HG03575 (cell line): ENCODE measurements around the gene CTLA4.

Experiments used
- ATAC-seq: cut with Tn5 transposase; IDR thresholded peaks from one replicate; pipeline ENCODE4 v1.9.1; 2021; ENCODE audit not compliant: unreplicated experiment, insufficient number of reproducible peaks, low FRiP score; ENCODE audit errors: extremely low read depth

CTLA4 gene

GRCh38 chr2:203867561-203868200 lies at the start of gene CTLA4:
Gene CTLA4, plus strand, starts transcription at chr2:203867771. Its CDS starts 172 bp downstream, at chr2:203867943.
- ATAC-seq: no peak

DNA sequence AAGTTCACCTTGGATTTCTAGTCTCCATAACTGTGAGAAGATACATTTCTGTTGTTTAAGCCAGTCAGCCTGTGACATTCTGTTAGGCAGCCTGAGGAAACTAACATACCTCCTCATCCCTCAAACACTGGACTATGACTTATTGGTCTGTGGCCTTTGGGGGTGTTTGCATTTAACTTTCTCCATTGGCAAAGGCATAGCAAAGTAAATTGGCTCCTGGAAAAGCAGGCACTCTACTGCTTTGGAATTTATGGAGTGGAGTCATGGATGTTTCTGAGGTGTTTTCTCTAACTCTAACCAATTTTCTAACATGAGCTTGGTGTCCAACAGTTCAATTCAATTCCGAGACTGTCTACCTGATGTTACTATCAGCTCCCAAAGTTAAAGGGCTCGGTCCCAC lies 48.9 kb upstream of the CTLA4 start:
- ATAC-seq: no peak

DNA sequence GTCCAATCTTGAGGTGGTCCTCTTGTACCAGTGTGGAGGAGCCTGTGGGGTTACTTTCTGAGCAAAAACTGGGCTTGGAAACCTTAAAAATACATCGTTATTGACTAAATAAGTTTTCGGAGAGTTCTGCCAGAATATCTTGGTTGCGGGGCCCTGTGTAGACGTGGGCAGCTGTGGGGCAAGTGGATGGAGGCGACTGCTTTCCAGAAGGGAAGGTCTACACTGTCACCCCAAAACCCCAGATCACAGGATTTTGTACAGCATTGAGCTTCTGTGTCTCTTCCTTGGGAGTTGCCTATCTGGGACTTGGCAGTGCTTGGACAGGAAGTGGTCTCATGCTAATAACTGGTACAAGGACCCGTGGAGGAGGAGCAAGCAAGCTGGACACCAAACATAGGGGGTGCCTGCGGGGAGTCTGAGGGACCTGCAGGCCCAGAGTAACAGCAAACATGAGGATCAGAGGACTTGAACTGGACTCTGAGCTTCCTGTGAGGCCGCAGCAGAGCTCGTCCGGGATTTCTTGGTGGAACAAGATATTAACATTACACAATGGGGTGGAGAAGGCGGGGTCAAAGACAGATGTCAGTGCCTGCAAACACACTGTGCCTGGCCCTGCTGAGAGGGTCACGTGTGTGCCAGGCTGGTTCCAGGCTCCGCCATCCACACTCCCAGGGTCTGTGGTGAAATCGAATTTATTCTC lies 48.0 kb upstream of the CTLA4 start:
- ATAC-seq: no peak

GRCh38 chr2:203820969-203821368 lies 46.6 kb upstream of the CTLA4 start:
- peak; percentile 71 for ATAC-seq

- ATAC-seq: no peak
These were observed 45.3 kb upstream of the CTLA4 start for GRCh38 chr2:203822240-203822639.

DNA sequence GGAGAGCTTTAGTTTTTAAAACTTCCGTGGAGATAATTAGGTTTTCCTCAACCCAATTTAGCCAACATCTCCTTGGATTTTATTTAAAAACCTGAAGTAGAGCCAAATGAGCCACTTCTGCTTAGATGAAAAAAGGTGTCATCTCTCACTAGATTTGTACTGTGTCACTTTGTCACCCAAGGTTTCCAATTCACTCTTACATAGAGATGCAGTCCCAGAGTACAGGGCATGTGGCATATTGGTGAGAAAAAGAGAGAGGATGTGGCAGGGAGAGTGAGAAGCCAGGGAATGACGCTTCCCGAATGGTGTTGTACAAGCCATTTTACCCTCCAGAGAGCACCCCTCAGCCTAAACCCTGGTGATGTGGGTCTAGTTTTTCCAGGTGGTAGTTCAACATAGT lies 44.4 kb upstream of the CTLA4 start:
- no peak for ATAC-seq

DNA sequence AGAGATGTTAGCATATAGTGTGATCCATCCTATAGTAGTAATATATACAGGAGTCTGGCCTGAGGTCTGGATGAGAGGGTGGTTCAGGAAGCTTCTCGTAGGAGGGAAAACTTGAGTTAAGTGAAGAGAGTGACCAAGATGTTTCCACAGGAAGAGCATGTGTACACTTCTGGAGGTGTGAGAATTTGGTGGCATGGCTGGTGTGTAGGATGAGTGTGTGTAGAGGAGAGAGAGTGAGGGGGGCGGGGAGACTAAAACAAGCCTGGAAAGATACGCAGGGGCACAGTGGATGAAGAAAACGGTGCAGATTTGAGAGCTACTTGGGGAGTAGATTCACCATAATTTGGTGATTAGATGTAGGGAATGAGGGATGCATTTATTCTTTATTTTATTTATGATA lies 43.5 kb upstream of the CTLA4 start:
- no peak for ATAC-seq

GRCh38 chr2:203824603-203825002 lies 43.0 kb upstream of the CTLA4 start:
- ATAC-seq: no peak

- ATAC-seq: no peak
These were observed 40.9 kb upstream of the CTLA4 start for GRCh38 chr2:203826704-203827103.

- ATAC-seq: no peak
These were observed 37.1 kb upstream of the CTLA4 start for GRCh38 chr2:203830304-203831055.

DNA sequence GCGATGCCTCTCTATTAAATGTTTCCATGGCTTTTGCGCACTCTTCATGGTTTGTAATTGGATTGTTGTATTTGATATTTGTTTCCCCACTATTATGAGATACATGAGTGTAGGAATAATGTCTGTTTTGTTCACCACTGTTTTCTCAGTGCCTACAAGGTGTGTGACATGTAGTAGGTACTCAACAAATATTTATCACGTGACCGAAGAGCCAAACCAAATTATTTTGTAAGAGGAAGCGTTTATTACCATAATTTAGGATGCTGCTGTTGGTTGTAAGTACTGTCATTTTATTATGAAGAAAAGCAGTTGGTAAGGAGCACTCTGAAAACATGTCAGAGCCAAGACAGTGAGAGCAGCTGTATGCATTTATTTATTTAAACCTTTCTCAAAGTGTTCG lies 32.2 kb upstream of the CTLA4 start:
- no peak for ATAC-seq

- no peak for ATAC-seq
These were observed 31.4 kb upstream of the CTLA4 start for GRCh38 chr2:203835892-203836800.

- no peak for ATAC-seq
These were observed 26.8 kb upstream of the CTLA4 start for GRCh38 chr2:203840655-203841205.

DNA sequence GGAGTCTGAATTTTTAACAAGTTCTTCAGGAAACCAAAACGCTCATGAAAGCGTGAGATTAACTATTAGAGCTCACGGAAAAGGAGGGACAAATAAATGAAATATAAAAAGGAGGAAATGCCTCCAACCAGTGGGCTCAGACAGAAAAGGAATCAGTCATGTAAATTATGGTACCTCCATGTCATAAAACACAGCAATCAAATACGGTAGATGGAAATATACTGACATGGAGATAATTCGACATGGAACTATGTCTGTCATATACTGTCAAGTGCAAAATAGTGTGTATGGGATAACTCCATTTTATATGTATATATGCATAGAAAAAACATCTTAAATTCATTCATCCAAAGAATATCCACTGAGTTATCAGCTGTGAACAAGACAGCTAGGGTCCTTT lies 25.9 kb upstream of the CTLA4 start:
- ATAC-seq: no peak

- no peak for ATAC-seq
These were observed 25.2 kb upstream of the CTLA4 start for GRCh38 chr2:203842373-203842772.

- no peak for ATAC-seq
These were observed 21.0 kb upstream of the CTLA4 start for GRCh38 chr2:203846490-203847105.

- ATAC-seq: no peak
These were observed 18.6 kb upstream of the CTLA4 start for GRCh38 chr2:203849010-203849409.

DNA sequence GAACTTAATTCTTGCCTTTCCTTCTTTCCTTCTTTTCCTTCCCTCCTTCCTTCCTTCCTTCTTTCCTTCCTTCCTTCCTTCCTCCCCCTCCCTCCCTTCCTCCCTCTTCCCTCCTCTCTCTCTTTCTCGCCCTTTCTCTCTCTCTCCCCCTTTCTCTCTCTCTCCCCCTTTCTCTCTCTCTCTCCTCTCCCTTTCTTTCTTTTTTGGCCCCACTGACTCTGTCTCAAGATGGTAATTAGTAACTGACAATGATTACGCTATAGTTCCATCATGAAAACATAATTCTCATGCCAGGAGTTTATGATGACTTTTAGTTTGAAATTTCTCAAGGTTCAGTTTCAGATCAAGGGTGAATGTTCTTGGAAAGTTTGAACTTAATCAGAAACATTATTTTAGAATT lies 14.8 kb upstream of the CTLA4 start:
- no peak for ATAC-seq
